ENCODE data around the gene RAD50. TPM values are rescaled to one million over a fixed set of nuclear protein-coding genes. Genes with fewer than 3 reads are reported as not detected.
"Not testable (repeated sequence)": the region's sequence is repeated elsewhere in the genome, so short reads cannot be mapped to it uniquely, and the experiment has no call there.

The RAD50 gene
- polyA plus RNA-seq, 3 donors from 2014 or later, result 2.4 to 27.4 (median 9.7) TPM

- Mint-ChIP-seq H3K36me3 (peaks cover 5 to 13% (median 7%) of the 10 kb centered on the region in 3 donors), H3K4me3 (no peak overlapping the region), H3K4me1 (peaks cover 15 to 26% of the 10 kb centered on the region in 2 donors), H3K9me3 (no peaks in the 10 kb centered on the region), H3K27me3 (ENCODE audit: low read depth in 3 of 3) (peaks cover 0 to 6% (median 0%) of the 10 kb centered on the region in 3 donors), H3K27ac (no peak overlapping the region)
- no peak for DNase-seq
These were observed 128.3 kb downstream of the RAD50 start for GRCh38 chr5:132684922-132685720.

- Mint-ChIP-seq H3K27ac (peak overlapping the region in 1 of 6 donors; percentile 7), H3K9me3 (no peaks in the 10 kb centered on the region), H3K4me3 (no peak overlapping the region), H3K27me3 (ENCODE audit: low read depth in 3 of 3) (peaks cover 0 to 3% (median 0%) of the 10 kb centered on the region in 3 donors), H3K36me3 (peaks cover 5 to 7% (median 7%) of the 10 kb centered on the region in 3 donors), H3K4me1 (peaks cover 15 to 26% of the 10 kb centered on the region in 2 donors)
- DNase-seq, result no peak
These were observed 129.4 kb downstream of the RAD50 start for GRCh38 chr5:132686193-132686592.

- peaks cover 24 to 39% of the 10 kb centered on the region in 2 donors for H3K4me1 Mint-ChIP-seq
- peak; percentile 21 to 44 (median 32) for DNase-seq
- H3K36me3 Mint-ChIP-seq, result peaks cover 3 to 7% (median 5%) of the 10 kb centered on the region in 3 donors
- peak overlapping the region in 3 of 6 donors; percentile 28 to 65 (median 47) for H3K27ac Mint-ChIP-seq
- H3K9me3 Mint-ChIP-seq, result no peaks in the 10 kb centered on the region
- no peaks in the 10 kb centered on the region for H3K27me3 Mint-ChIP-seq (ENCODE audit: low read depth in 3 of 3)
- H3K4me3 Mint-ChIP-seq, result peak overlapping the region in 1 of 5 donors; percentile 18
These were observed 131.2 kb downstream of the RAD50 start for GRCh38 chr5:132687995-132688394.

GRCh38 chr5:132688536-132689339 is 132.0 kb downstream of the RAD50 start:
- H3K4me3 Mint-ChIP-seq, result no peak overlapping the region
- peaks cover 25 to 40% of the 10 kb centered on the region in 2 donors for H3K4me1 Mint-ChIP-seq
- no peak for DNase-seq

GRCh38 chr5:132689513-132689912 is 132.7 kb downstream of the RAD50 start:
- no peak for DNase-seq
- H3K27ac Mint-ChIP-seq, result no peak overlapping the region
- H3K9me3 Mint-ChIP-seq, result no peaks in the 10 kb centered on the region
- peaks cover 3 to 7% (median 5%) of the 10 kb centered on the region in 3 donors for H3K36me3 Mint-ChIP-seq
- no peak overlapping the region for H3K4me3 Mint-ChIP-seq
- peaks cover 0 to 3% (median 0%) of the 10 kb centered on the region in 3 donors for H3K27me3 Mint-ChIP-seq (ENCODE audit: low read depth in 3 of 3)
- H3K4me1 Mint-ChIP-seq, result peaks cover 25 to 40% of the 10 kb centered on the region in 2 donors

More at GRCh38 chr5:132688536-132689339, 132.0 kb downstream of the RAD50 start:
- no peaks in the 10 kb centered on the region for H3K9me3 Mint-ChIP-seq
- H3K27ac Mint-ChIP-seq, result no peak overlapping the region
- peaks cover 0 to 3% (median 0%) of the 10 kb centered on the region in 3 donors for H3K27me3 Mint-ChIP-seq (ENCODE audit: low read depth in 3 of 3)
- peaks cover 3 to 7% (median 5%) of the 10 kb centered on the region in 3 donors for H3K36me3 Mint-ChIP-seq

GRCh38 chr5:132690156-132690555 is 133.4 kb downstream of the RAD50 start:
- Mint-ChIP-seq H3K27me3 (ENCODE audit: low read depth in 3 of 3) (peaks cover 0 to 3% (median 0%) of the 10 kb centered on the region in 3 donors), H3K4me3 (no peak overlapping the region), H3K36me3 (peaks cover 3 to 7% (median 5%) of the 10 kb centered on the region in 3 donors), H3K4me1 (peaks cover 21 to 35% of the 10 kb centered on the region in 2 donors), H3K9me3 (no peaks in the 10 kb centered on the region), H3K27ac (no peak overlapping the region)
- no peak for DNase-seq

GRCh38 chr5:132691755-132692631 is 135.2 kb downstream of the RAD50 start:
- not testable (repeated sequence) for H3K9me3 Mint-ChIP-seq; H3K27me3 Mint-ChIP-seq (ENCODE audit: low read depth in 3 of 3)
- H3K36me3 Mint-ChIP-seq, result peaks cover 5 to 14% (median 9%) of the 10 kb centered on the region in 3 donors
- peak in 1 of 3 donors; percentile 8 for DNase-seq
- peak overlapping the region in 5 of 6 donors; percentile 2 to 72 (median 7) for H3K27ac Mint-ChIP-seq
- peak overlapping the region in 1 of 5 donors; percentile 10 for H3K4me3 Mint-ChIP-seq
- peaks cover 19 to 33% of the 10 kb centered on the region in 2 donors for H3K4me1 Mint-ChIP-seq

- Mint-ChIP-seq H3K27ac (no peak overlapping the region), H3K4me1 (peaks cover 19 to 32% of the 10 kb centered on the region in 2 donors), H3K4me3 (no peak overlapping the region), H3K9me3 (no peaks in the 10 kb centered on the region), H3K27me3 (ENCODE audit: low read depth in 3 of 3) (peaks cover 0 to 3% (median 0%) of the 10 kb centered on the region in 3 donors), H3K36me3 (peaks cover 5 to 19% (median 14%) of the 10 kb centered on the region in 3 donors)
- no peak for DNase-seq
These were observed 135.8 kb downstream of the RAD50 start for GRCh38 chr5:132692632-132692967.

Other genes starting within 250 kb of the RAD50 start
- gene SLC22A5, start 187.3 kb upstream of the RAD50 start, polyA plus RNA-seq, result 1 to 10 TPM; 1.1 to 1.5 (median 1.5) TPM
- gene IRF1, start 66.2 kb upstream of the RAD50 start, polyA plus RNA-seq, result 100 to 1,000 TPM; 349 to 460 (median 371) TPM
- not detected for gene IL5, start 13.5 kb upstream of the RAD50 start, polyA plus RNA-seq
- gene IL13, start 101.2 kb downstream of the RAD50 start, polyA plus RNA-seq, result under 1 TPM in 1 of 3 donors, not detected in 2; 0.28 TPM
- not detected for gene IL4, start 117.0 kb downstream of the RAD50 start, polyA plus RNA-seq
- 10 to 100 TPM in 1 of 3 donors, 1 to 10 TPM in 2; 7.4 to 13.5 (median 8.2) TPM for gene KIF3A, start 180.6 kb downstream of the RAD50 start, polyA plus RNA-seq
- 1 to 10 TPM in 1 of 3 donors, under 1 TPM in 1, not detected in 1; 0.13 to 1.3 TPM for gene CCNI2, start 190.4 kb downstream of the RAD50 start, polyA plus RNA-seq
- gene SEPTIN8, start 220.3 kb downstream of the RAD50 start, polyA plus RNA-seq, result 1 to 10 TPM in 2 of 3 donors, under 1 TPM in 1; 0.79 to 1.3 (median 1.2) TPM